Liver (tissue), 9 donors: Measurements from ENCODE around the gene IL32. TPM values are rescaled to one million over a fixed set of nuclear protein-coding genes. Genes with fewer than 3 reads are reported as not detected.

Experiments
- DNase-seq: peaks from one replicate; pipeline ENCODE4 v3.0.0-alpha.2; 2017; ENCODE audit warnings: low spot score
- H3K27ac ChIP-seq, 2 donors: one replicate each; pipeline ENCODE4 v1.7.0; 2013; ENCODE audit warnings: inconsistent platforms in 2 of 2, low read length in 2 of 2, control low read depth in 1 of 2, low read depth in 1 of 2, mild to moderate bottlenecking in 1 of 2
- H3K27me3 ChIP-seq, 4 donors: one replicate each; pipeline versions ENCODE4 v1.6.1 to v1.7.0; 2013; ENCODE audit warnings: low read length in 3 of 4, inconsistent platforms in 1 of 4, mild to moderate bottlenecking in 1 of 4, moderate library complexity in 1 of 4; ENCODE audit not compliant: control insufficient read depth in 4 of 4, insufficient read depth in 4 of 4
- H3K36me3 ChIP-seq, 4 donors: one replicate each; pipeline versions ENCODE4 v1.6.1 to v1.7.0; 2013; ENCODE audit warnings: low read length in 3 of 4, mild to moderate bottlenecking in 3 of 4, low read depth in 1 of 4, moderate library complexity in 1 of 4; ENCODE audit not compliant: control insufficient read depth in 4 of 4, insufficient read depth in 3 of 4
- H3K4me1 ChIP-seq, 4 donors: one replicate each; pipeline versions ENCODE4 v1.6.1 to v1.7.0; 2013; ENCODE audit warnings: low read length in 3 of 4, mild to moderate bottlenecking in 3 of 4, moderate library complexity in 1 of 4; ENCODE audit not compliant: control insufficient read depth in 4 of 4, insufficient read depth in 4 of 4
- H3K4me3 ChIP-seq, 3 donors: one replicate each; pipeline versions ENCODE4 v1.6.1 to v1.7.0; 2013; ENCODE audit warnings: low read length in 3 of 3, control low read depth in 1 of 3, low read depth in 1 of 3, mild to moderate bottlenecking in 1 of 3
- H3K9ac ChIP-seq, 2 donors: one replicate each; pipeline ENCODE4 v1.7.0; 2013; ENCODE audit warnings: low read length in 2 of 2, mild to moderate bottlenecking in 2 of 2, moderate library complexity in 2 of 2, control low read depth in 1 of 2, low read depth in 1 of 2
- H3K9me3 ChIP-seq, 4 donors: one replicate each; pipeline versions ENCODE4 v1.6.1 to v1.7.0; 2013; ENCODE audit warnings: low read length in 3 of 4; ENCODE audit not compliant: control insufficient read depth in 4 of 4
- ATF3 ChIP-seq: IDR thresholded peaks from 2 replicates; pipeline ENCODE4 v1.6.1; 2016; ENCODE audit warnings: antibody characterized with exemption
- CTCF ChIP-seq: fragments of 150-350 bp; IDR thresholded peaks from 2 replicates; pipeline ENCODE4 v1.5.1; 2017; ENCODE audit warnings: improper control_type of control experiment, low read depth, low read length; ENCODE audit not compliant: missing input control
- FOXA1 ChIP-seq: IDR thresholded peaks from 2 replicates; pipeline ENCODE4 v1.6.1; 2016; ENCODE audit warnings: antibody characterized with exemption
- FOXA2 ChIP-seq: IDR thresholded peaks from 2 replicates; pipeline ENCODE4 v1.6.1; 2016; ENCODE audit warnings: antibody characterized with exemption
- NR2F2 ChIP-seq: IDR thresholded peaks from 2 replicates; pipeline ENCODE4 v1.6.1; 2016; ENCODE audit warnings: antibody characterized with exemption
- SP1 ChIP-seq: IDR thresholded peaks from 2 replicates; pipeline ENCODE4 v1.6.1; 2018; ENCODE audit warnings: antibody characterized with exemption, mild to moderate bottlenecking
- TAF1 ChIP-seq: conservative IDR thresholded peaks from 2 replicates; pipeline ENCODE4 v1.6.1; 2016; ENCODE audit warnings: antibody characterized with exemption, mild to moderate bottlenecking
- WGBS: extraction: QIAGEN DNeasy Blood & Tissue Kit; methylation state at CpG from one replicate; pipeline ENCODE4 v1.1.7; 2013; 5-methylcytosine and 5-hydroxymethylcytosine counted together
- polyA plus RNA-seq, 2 donors: library from polyadenylated mRNA; stranded (reverse) in 1 of 2; unstranded in 1 of 2; fragments of 200-250 nt in 1 of 2; fragments of >200 nt in 1 of 2; fragmentation: Nextera tagmentation in 1 of 2; extraction: Ambion mirVana in 1 of 2; gene quantifications; one replicate each; pipeline versions ENCODE4 v1.2.1 to v1.2.3, GENCODE V29; 2013 to 2015
- total RNA-seq, 2 donors: library from RNA; depleted of rRNA; stranded (reverse); fragments of >200 nt; gene quantifications; one replicate each; pipeline ENCODE4 v1.2.3, GENCODE V29; 2014
- TF ChIP-seq, protein P1 (sequence below): IDR thresholded peaks from 2 replicates; pipeline ENCODE4 v1.6.1; 2016; ENCODE audit warnings: antibody characterized with exemption
- donor health status: healthy.
- donor health status: healthy.
- donor health status: healthy.
- donor health status: healthy.
- donor health status: healthy.

The IL32 gene
- total and polyA plus RNA-seq, 4 donors = 8.6 to 328 (median 196) TPM

- TF ChIP-seq, protein P1, sequence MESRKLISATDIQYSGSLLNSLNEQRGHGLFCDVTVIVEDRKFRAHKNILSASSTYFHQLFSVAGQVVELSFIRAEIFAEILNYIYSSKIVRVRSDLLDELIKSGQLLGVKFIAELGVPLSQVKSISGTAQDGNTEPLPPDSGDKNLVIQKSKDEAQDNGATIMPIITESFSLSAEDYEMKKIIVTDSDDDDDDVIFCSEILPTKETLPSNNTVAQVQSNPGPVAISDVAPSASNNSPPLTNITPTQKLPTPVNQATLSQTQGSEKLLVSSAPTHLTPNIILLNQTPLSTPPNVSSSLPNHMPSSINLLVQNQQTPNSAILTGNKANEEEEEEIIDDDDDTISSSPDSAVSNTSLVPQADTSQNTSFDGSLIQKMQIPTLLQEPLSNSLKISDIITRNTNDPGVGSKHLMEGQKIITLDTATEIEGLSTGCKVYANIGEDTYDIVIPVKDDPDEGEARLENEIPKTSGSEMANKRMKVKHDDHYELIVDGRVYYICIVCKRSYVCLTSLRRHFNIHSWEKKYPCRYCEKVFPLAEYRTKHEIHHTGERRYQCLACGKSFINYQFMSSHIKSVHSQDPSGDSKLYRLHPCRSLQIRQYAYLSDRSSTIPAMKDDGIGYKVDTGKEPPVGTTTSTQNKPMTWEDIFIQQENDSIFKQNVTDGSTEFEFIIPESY = no peak
- no peak for TF ChIP-seq SP1
- no peak for TF ChIP-seq FOXA2
- TF ChIP-seq CTCF = no peak
- no peak for TF ChIP-seq ATF3
- no peak for TF ChIP-seq TAF1
- TF ChIP-seq NR2F2 = no peak
- no peak for TF ChIP-seq FOXA1
These were observed 35.8 kb upstream of the IL32 start (continued) for GRCh38 chr16:3029491-3030221.

GRCh38 chr16:3030222-3031212 is 34.9 kb upstream of the IL32 start:
- Histone ChIP-seq H3K36me3 (peaks cover 0 to 14% (median 3%) of the 10 kb centered on the region in 4 donors), H3K27me3 (peaks cover 0 to 5% (median 2%) of the 10 kb centered on the region in 4 donors), H3K27ac (no peak overlapping the region), H3K9ac (no peak overlapping the region), H3K9me3 (no peaks in the 10 kb centered on the region), H3K4me1 (peaks cover 0 to 21% (median 6%) of the 10 kb centered on the region in 4 donors), H3K4me3 (no peak overlapping the region)
- no peak for DNase-seq
- 83% methylated on average over 33 of the region's 33 CpGs for WGBS
- TF ChIP-seq NR2F2 = no peak
- no peak for TF ChIP-seq CTCF

GRCh38 chr16:3032624-3033023 is 32.8 kb upstream of the IL32 start:
- Histone ChIP-seq H3K9ac (no peak overlapping the region), H3K4me3 (no peak overlapping the region), H3K4me1 (peaks cover 0 to 23% (median 6%) of the 10 kb centered on the region in 4 donors), H3K9me3 (no peaks in the 10 kb centered on the region), H3K27me3 (peaks cover 0 to 7% (median 5%) of the 10 kb centered on the region in 4 donors), H3K36me3 (no peaks in the 10 kb centered on the region), H3K27ac (no peak overlapping the region)
- no peak for TF ChIP-seq TAF1
- DNase-seq = no peak
- WGBS = 38% methylated on average over 7 of the region's 7 CpGs
